Hypothalamus (tissue), 51 donors: ENCODE measurements around the gene PRKAR1B.
"Not testable (repeated sequence)": the region's sequence is repeated elsewhere in the genome, so short reads cannot be mapped to it uniquely, and the experiment has no call there.

Experiments used
- DNase-seq, 51 donors: peaks; one replicate each; lab custom pipeline; 2025; lab: John Stamatoyannopoulos, UW

Gene PRKAR1B

GRCh38 chr7:673681-674453 is 53.2 kb downstream of the PRKAR1B start:
- no peak for DNase-seq

GRCh38 chr7:672891-673290 is 54.2 kb downstream of the PRKAR1B start:
- no peak for DNase-seq

DNA sequence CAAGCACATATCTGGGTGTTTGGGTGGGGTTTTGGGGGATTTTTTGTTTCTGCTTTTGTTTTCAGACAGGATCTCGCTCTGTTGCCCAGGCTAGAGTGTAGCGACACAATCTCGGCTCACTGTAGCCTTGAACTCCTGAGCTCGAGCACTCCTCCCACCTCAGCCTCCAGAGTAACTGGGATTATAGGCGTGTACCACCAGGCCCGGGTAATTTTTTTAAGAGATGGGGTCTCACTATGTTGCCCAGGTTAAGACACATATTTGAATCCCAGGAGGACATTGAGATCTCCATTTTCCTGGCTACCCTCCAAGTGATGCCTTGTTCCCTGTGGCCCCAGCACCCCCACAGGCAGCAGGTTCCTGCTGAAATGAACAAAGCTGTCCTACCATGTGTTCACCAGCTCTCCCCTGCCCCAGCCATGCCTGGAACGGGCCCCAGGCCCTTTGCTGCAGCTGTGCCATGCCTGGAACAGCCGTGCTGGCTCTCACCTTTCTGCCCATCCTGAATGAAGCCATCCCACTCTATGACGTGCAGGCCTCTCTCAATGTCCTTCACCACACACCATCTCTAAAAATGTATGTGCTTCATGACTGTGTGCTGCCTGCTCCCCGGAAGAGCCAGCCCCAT is 55.6 kb downstream of the PRKAR1B start:
- no peak for DNase-seq

- no peak for DNase-seq
These were observed 56.3 kb downstream of the PRKAR1B start for GRCh38 chr7:670501-671390.

- DNase-seq: no peak
These were observed 58.1 kb downstream of the PRKAR1B start for GRCh38 chr7:668958-669357.

GRCh38 chr7:668139-668931 is 58.7 kb downstream of the PRKAR1B start:
- DNase-seq: peak in 1 of 51 donors; percentile 17

DNA sequence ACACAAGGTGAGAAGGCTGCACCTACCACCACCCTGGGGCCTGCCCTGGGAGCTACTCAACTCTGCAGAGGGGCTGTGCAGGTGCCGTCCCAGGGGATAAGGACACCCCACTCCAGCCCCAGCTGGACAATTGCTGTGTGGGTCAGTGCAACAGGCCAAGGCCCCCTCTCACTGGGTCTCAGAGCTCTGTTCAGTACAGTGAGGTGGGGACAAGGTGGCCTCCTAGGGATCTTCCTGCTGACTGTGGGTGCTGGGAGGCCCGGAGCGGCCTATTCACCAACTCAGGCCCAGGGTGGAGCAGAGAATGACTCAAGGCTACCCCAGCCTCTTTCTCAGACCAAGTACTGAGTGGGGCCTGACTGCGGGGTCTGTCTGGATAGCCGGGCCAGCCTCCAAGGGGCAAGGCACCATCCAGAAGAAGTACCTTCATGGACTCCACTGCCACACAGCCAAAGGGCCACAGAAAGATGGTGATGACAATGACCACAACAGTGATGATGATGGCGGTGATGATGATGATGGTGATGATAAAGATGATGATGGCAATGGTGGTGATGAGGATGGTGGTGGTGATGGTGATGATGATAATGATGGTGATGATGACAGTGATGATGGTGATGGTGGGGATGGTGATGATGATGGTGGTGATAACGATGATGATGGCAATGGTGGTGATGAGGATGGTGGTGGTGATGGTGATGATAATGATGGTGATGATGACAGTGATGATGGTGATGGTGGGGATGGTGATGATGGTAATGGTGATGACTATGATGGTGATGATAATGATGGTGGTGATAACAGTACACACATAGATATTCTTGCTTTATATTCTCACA is 60.4 kb downstream of the PRKAR1B start:
- no peak for DNase-seq

- peak in 16 of 51 donors; percentile 10 to 40 (median 24) for DNase-seq
These were observed 61.2 kb downstream of the PRKAR1B start for GRCh38 chr7:665736-666453.

DNA sequence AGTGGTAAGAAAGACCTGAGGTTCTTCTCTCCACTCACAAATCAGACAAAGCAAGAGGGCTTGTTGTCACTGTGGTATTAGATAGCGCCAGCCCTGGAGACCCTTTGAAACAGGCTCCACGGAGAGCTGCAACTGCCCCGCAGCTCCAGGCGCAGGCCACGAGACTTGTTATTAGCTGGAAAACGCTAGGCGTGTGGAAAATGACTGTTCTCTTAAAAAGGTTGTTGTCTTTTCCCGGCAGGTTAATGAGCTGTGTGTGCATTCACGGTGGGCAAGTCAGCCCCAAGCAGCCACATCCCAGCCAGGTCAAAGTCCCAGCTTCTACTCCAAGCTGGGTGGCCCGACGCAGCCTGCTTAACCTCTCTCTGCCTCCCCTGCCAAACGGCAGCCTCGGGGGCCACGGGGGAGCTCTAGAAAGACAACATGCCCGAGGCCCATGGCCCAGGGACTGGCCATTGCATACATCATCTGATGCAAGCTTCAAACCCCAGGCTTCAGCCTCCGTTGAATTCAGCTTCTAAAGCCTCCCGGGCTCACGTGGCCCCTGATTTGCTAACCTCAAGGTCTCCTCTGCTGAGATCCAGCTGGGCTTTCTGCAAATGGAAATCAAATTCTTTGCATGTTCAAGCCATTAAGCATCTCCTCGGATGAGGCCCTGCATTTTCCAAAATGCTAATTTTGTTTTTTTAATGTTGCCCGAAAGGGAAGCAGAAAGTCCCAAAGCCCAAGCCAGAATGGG is 61.9 kb downstream of the PRKAR1B start:
- peak in 1 of 51 donors; percentile 25 for DNase-seq

GRCh38 chr7:664402-664775 is 62.7 kb downstream of the PRKAR1B start:
- no peak for DNase-seq

DNA sequence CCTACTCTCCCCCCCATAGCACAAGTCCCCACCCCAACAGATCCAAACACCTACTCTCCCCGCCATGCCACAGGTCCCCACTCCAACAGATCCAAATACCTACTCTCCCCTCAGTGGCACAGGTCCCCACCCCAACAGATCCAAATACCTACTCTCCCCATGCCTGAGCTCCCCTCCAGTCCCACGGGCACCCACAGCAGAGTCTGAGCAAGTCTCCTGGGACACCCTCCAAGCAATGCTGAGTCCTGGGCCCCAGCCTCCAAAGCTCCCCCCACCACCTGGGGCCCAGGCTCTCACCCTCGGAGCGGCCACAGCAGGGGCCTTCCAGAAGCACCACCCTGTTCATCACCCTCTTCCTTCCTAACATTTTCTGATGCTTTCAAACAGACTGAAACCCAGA is 64.5 kb downstream of the PRKAR1B start:
- DNase-seq: no peak

DNA sequence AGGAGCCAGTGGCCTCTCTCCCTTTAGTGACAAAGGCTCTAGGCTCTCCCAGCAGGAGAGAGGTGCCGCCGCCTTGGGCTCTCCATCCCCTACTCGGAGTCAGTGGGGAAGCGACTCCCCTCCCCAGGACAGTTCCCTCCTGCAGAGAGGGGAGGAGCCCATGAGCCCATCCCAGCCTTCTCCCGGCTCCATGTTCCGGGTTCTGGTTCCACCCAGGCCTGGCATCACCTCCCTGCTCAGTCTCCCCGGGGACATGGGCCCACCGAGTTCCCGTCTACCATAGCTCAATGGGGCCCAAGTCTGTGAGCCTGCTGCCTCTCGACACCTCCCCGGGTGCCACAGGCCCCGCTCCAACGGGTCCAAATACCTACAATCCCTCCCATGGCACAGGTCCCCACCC is 67.1 kb downstream of the PRKAR1B start:
- DNase-seq: no peak

DNA sequence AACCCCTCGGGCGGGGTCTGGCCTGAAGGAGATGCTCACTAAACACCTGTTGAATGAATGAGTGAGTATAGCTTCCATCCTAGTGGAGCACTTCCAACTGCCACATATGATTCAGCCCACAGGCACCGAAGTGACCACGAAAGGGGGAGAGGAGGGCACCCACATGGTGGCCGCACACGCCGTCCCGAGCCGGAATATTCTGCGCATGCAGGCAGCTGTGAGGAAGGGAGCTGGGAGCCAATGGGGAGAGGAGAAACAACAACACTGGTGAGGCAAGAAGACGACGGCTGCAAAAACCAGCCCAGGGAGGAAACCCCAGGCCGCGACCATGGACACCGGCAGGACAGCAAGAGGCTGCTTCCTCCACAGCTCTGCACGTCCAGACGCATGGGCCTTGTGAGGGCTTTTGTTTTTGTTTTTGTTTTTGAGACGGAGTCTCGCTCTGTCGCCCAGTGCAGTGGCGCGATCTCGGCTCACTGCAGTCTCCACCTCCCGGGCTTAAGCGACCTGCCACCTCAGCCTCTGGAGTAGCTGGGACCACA is 67.7 kb downstream of the PRKAR1B start:
- no peak for DNase-seq

- peak in 3 of 51 donors; percentile 29 to 49 (median 40) for DNase-seq
These were observed 69.4 kb downstream of the PRKAR1B start for GRCh38 chr7:657565-658119.

- not testable (repeated sequence) for DNase-seq
These were observed 70.1 kb downstream of the PRKAR1B start for GRCh38 chr7:657010-657409.

- DNase-seq: peak in 1 of 51 donors; percentile 17
These were observed 71.3 kb downstream of the PRKAR1B start for GRCh38 chr7:655758-656157.
